A549 (cell line): ENCODE results near the gene PIP5K1B.

Experiments used
- BHLHE40 ChIP-seq: IDR thresholded peaks from 2 replicates; pipeline ENCODE4 v1.6.1; 2012; ENCODE audit warnings: low read depth, low read length, inconsistent platforms
- CHD2 ChIP-seq: fragments of 150-350 bp; IDR thresholded peaks from 2 replicates; pipeline ENCODE4 v1.6.1; 2014; ENCODE audit warnings: low read length; ENCODE audit not compliant: partially characterized antibody
- EHF ChIP-seq: fragments of 250-450 bp; sonication (Bioruptor Pico); IDR thresholded peaks from 2 replicates; pipeline ENCODE4 v1.5.0; 2020; ENCODE audit warnings: mild to moderate bottlenecking
- GATA3 ChIP-seq: IDR thresholded peaks from 2 replicates; pipeline ENCODE4 v1.6.1; 2012; ENCODE audit warnings: borderline replicate concordance
- HEYL ChIP-seq: fragments of 250-450 bp; sonication (Bioruptor Pico); IDR thresholded peaks from 2 replicates; pipeline ENCODE4 v1.8.0; 2021; ENCODE audit warnings: mild to moderate bottlenecking, moderate library complexity
- JUNB ChIP-seq: fragments of >200 bp; sonication (Bioruptor Twin); formaldehyde crosslinking; IDR thresholded peaks from 2 replicates; pipeline ENCODE4 v1.6.1; 2016
- KDM1A ChIP-seq: fragments of 200-600 bp; sonication (generic); IDR thresholded peaks from 2 replicates; pipeline ENCODE4 v1.6.1; 2016; ENCODE audit warnings: low read depth, mild to moderate bottlenecking
- POLR2A ChIP-seq: IDR thresholded peaks from 2 replicates; pipeline ENCODE4 v1.6.1; 2012; ENCODE audit warnings: mild to moderate bottlenecking, low read length
- RNF2 ChIP-seq: fragments of 200-600 bp; sonication (generic); IDR thresholded peaks from 2 replicates; pipeline ENCODE4 v1.6.1; 2016; ENCODE audit warnings: low read depth, mild to moderate bottlenecking, antibody characterized with exemption, moderate library complexity, borderline replicate concordance
- TF ChIP-seq, protein P1 (sequence below): fragments of 200-600 bp; sonication (generic); IDR thresholded peaks from 2 replicates; pipeline ENCODE4 v1.6.1; 2016; ENCODE audit warnings: antibody characterized with exemption, mild to moderate bottlenecking, moderate library complexity
- TF ChIP-seq, protein P2 (sequence below): IDR thresholded peaks from 2 replicates; pipeline ENCODE4 v1.6.1; 2012; ENCODE audit warnings: low read depth, borderline replicate concordance
- TF ChIP-seq, protein P3 (sequence below): fragments of >200 bp; sonication (Bioruptor Twin); formaldehyde crosslinking; IDR thresholded peaks from 3 replicates; pipeline ENCODE4 v1.5.1; 2016
- TF ChIP-seq, protein P4 (sequence below): IDR thresholded peaks from 2 replicates; pipeline ENCODE4 v1.6.1; 2012

DNA sequence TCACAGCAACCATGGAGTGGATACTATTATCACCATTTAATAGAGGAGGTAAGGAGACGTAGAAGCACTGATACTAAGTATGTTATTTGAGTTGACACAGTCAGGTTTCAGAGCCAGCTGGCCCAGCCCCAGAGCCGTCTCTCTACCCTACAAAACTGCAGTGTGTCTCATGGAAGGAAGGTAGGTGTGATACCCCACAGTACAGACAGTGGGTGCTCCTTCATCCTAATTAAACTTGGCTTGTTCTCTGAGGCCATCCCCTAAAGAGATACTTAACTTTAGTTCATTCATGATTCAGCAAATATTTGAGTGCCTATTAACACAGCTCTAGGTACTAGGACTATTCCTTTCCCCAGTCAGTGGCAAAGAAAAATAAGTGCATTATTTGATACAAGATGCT is 22.6 kb downstream of the PIP5K1B start:
- TF ChIP-seq POLR2A (no peak), HEYL (CRISPR knock-in tag) (no peak), CHD2 (no peak), JUNB (no peak), EHF (CRISPR knock-in tag) (no peak), GATA3 (no peak), RNF2 (no peak), KDM1A (no peak), BHLHE40 (no peak)
- TF ChIP-seq, protein P1, sequence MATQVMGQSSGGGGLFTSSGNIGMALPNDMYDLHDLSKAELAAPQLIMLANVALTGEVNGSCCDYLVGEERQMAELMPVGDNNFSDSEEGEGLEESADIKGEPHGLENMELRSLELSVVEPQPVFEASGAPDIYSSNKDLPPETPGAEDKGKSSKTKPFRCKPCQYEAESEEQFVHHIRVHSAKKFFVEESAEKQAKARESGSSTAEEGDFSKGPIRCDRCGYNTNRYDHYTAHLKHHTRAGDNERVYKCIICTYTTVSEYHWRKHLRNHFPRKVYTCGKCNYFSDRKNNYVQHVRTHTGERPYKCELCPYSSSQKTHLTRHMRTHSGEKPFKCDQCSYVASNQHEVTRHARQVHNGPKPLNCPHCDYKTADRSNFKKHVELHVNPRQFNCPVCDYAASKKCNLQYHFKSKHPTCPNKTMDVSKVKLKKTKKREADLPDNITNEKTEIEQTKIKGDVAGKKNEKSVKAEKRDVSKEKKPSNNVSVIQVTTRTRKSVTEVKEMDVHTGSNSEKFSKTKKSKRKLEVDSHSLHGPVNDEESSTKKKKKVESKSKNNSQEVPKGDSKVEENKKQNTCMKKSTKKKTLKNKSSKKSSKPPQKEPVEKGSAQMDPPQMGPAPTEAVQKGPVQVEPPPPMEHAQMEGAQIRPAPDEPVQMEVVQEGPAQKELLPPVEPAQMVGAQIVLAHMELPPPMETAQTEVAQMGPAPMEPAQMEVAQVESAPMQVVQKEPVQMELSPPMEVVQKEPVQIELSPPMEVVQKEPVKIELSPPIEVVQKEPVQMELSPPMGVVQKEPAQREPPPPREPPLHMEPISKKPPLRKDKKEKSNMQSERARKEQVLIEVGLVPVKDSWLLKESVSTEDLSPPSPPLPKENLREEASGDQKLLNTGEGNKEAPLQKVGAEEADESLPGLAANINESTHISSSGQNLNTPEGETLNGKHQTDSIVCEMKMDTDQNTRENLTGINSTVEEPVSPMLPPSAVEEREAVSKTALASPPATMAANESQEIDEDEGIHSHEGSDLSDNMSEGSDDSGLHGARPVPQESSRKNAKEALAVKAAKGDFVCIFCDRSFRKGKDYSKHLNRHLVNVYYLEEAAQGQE = no peak
- TF ChIP-seq, protein P2, sequence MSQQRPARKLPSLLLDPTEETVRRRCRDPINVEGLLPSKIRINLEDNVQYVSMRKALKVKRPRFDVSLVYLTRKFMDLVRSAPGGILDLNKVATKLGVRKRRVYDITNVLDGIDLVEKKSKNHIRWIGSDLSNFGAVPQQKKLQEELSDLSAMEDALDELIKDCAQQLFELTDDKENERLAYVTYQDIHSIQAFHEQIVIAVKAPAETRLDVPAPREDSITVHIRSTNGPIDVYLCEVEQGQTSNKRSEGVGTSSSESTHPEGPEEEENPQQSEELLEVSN = no peak
- TF ChIP-seq, protein P3, sequence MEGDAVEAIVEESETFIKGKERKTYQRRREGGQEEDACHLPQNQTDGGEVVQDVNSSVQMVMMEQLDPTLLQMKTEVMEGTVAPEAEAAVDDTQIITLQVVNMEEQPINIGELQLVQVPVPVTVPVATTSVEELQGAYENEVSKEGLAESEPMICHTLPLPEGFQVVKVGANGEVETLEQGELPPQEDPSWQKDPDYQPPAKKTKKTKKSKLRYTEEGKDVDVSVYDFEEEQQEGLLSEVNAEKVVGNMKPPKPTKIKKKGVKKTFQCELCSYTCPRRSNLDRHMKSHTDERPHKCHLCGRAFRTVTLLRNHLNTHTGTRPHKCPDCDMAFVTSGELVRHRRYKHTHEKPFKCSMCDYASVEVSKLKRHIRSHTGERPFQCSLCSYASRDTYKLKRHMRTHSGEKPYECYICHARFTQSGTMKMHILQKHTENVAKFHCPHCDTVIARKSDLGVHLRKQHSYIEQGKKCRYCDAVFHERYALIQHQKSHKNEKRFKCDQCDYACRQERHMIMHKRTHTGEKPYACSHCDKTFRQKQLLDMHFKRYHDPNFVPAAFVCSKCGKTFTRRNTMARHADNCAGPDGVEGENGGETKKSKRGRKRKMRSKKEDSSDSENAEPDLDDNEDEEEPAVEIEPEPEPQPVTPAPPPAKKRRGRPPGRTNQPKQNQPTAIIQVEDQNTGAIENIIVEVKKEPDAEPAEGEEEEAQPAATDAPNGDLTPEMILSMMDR = no peak
- TF ChIP-seq, protein P4, sequence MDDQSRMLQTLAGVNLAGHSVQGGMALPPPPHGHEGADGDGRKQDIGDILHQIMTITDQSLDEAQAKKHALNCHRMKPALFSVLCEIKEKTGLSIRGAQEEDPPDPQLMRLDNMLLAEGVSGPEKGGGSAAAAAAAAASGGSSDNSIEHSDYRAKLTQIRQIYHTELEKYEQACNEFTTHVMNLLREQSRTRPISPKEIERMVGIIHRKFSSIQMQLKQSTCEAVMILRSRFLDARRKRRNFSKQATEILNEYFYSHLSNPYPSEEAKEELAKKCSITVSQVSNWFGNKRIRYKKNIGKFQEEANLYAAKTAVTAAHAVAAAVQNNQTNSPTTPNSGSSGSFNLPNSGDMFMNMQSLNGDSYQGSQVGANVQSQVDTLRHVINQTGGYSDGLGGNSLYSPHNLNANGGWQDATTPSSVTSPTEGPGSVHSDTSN = no peak
